ENCODE measurements around the gene EXOC6.
A peak's percentile ranks its signal among the peaks of the same experiment; 100 is the strongest.

The EXOC6 gene

DNA sequence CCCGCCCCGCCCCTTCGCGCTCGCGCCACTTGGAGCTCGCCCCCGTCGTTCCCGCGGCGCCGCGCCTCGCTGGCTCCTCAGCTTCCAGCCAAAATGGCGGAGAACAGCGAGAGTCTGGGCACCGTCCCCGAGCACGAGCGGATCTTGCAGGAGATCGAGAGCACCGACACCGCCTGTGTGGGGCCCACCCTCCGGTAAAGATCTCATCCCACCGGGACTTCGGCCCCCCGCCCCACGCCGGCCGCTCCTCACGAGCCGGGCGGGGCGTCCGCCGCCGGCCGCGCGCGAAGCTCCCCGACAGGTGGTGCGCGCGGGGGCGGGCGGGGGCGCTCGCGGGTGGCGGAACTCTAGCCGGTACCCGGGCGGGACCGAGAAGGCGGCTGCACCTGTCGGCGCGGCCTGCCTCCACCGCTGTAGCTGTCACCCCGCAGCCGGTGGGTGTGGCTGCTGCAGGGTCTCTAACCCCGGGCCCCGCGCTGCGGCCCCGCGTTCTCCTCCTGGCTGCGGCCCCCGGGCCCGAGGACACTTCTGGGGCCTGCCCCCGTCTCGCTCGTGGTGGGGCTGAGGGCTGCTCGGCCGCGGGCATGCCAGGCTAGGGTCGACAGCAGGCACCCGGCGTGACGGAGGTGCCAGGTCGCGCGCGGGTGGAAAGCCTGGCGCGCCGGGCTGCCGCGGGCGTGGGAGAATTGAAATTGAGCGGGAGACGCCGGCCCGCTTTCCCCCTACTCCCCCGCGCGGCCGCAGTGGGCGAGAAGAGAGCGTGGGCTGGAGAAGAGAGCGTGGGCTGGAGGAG, at the start of gene EXOC6:
Gene EXOC6, plus strand, starts transcription at position 80 of the 793 bp plus-strand sequence. Its CDS starts 14 bp downstream, at position 94.
- peak; percentile 13 for DNase-seq

DNA sequence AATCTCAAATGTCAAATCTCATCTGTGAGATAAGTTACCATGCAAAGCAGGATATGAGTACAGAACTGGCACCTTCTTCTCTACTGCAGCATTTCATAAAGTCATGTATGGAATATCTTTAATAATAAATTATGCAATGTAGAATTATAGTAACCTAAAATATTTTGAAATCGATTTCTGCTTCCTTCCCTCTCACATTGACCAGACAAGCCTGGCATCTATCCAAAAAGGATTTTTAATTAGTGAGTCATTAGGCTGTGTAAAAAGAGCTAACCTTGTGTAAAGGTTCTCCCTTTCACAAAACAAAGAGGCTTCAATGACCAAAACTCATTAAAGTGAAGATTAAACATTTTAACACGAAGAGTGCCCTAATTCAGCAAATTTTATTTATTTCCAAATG, 48.8 kb upstream of the EXOC6 start:
- DNase-seq, result no peak

DNA sequence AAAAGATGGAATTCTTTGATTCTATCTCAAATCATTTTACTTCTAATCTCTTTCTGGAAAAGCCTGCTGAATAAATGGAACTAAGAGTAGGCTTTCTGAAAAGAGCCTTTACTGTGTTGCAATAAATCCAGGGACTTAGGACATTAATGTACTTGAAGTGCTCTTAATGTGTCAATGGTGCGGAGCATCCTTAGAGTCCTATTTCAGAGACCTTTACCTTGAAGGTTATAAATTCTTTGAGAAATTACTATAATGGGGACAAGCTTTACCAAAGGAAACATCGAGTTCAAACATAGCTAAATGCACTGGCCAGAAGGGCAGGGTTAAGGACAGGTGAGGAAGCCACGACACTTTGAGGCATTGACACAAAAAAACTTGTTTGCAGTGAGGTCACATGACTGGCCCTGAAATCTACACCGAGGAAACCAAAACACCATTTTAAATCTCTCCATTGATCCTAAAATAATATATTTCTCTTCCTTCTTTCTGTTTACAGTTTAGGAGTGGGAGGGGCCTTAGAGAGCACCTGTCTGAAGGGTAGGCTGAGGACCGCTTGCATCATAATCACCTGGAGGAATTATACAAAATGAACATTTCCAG, 48.1 kb upstream of the EXOC6 start:
- DNase-seq, result no peak

- DNase-seq, result no peak
Measured at GRCh38 chr10:92801978-92802872, 46.1 kb upstream of the EXOC6 start.

DNA sequence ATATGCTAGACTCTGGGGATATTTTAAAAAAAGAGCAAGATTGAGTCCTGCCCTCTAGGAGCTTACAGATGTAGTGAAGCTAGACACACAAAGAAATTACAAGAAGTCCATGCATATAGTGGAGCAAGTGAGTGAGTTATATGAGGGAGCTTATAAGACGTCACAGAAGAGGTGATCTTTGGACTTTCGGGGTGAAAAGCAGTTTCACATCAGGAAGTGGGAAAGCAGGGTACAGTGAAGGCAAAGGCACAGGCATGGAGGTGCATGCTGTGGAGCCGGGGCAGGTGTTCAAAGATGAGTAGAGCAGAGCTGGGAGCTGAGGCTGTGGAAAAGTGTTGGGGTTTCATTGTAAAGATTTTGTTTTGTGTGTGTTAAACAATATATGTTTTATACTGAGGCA, 38.5 kb upstream of the EXOC6 start:
- DNase-seq, result no peak

DNA sequence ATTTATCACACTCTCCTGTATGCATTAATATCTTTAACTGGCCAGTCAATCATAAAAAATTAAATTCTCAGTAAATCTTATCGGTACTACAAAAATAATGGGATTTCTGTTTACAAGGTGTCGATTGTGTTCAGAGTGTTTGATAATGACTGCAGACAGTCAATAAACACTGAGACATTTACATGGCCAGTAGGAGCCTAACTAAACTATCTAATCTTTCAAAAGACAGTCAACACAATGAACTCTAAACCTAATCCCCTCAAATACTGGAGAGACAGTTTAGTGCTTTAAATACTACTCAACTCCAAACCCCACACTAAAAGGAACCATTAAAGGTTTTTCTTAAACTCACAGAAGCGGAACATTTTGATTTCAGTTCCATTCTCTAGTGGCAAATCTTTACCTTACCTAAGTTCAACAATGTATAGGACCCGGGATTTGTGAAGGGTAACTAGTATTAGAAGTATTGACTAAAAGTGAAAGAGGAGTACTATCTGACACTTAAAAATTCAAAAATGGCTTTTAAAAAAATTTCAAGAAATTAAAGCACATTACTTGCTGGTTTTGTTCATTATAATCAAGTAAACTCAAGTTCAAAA, 37.3 kb upstream of the EXOC6 start:
- DNase-seq, result no peak

DNA sequence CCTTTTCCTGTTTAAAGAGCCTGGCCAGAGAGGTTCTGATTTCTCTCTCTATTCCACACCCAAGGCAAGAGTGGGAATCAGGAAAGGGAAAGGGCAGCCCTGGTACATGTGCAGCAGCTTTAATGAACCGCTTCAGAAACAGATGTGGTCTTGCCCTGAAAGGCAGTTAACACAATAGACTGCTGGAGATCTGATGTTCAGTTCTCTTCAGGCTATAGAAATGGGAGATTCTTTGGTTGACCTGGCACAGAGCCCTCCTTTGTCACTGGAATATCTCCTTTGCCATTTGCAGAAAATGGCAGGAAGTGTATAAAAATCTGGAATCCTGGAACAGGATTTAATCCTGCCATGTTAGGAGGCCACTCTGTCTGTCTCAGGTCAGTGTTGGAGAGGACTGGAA, 36.3 kb upstream of the EXOC6 start:
- no peak for DNase-seq

DNA sequence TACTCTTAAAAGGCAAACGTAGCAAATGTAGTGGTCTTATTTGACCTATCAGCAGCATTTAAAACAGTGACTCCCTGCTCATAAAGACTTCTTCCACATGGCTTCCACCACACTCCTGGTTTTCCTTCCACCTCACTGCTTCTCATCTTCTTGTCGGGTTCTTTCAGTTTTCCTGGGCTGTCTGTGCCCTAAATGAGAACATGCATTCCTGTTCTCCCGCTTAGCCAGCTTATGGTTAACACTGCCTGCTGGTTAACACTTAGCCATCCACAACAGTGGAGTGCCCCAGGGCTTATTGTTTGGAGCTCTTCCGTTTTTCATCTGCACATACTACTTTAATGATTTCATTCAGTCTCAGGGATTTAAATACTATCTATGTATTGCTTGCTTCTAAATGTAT, 34.3 kb upstream of the EXOC6 start:
- DNase-seq, result no peak

DNA sequence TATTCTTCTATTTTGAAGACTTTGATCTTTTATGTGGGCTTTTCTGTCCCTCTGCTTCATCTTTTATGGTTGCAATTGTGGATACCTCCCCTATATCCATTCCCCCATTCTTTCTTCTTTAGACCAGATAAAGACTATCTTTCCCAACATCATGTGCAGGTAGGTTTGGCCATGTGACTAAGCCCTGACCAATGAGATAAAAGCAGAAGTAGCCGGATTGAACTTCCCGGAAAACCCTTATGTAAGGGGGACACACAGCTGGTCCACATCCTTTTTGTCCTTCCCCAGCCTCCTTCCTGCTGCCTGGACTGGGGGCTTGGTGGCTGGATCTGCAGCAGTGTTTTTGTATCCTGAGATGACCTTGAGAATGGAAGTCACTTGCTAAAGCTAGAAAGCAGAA, 33.5 kb upstream of the EXOC6 start:
- no peak for DNase-seq

- DNase-seq, result no peak
Measured at GRCh38 chr10:92816091-92816531, 32.2 kb upstream of the EXOC6 start.

DNA sequence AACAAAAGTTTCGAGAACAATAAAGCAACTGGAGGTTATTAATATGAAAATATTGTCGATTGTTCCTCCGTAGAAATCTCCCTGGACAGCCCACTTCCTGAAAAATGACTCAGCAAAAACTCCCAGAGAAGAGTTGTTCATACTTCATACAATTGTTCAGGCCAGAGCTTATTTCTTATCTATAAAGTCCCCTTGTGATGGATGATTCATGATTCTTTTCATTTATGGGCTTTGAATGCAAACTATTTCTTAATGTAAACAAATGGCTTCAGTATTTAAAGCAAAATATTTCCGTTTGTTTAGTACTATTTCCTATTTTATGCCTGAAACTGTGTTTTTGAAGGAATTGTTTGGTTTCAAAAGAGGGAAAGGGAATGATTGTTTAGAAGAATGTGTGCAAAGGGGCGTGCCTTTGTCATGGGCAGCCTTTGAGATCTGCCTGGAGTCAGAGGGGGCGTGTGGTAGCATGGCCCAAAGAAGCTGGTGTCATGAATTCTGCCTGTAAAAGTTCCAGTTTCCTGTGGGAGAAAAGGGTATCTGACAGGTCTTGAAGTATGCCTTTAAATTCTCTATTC, 26.2 kb upstream of the EXOC6 start:
- no peak for DNase-seq

DNA sequence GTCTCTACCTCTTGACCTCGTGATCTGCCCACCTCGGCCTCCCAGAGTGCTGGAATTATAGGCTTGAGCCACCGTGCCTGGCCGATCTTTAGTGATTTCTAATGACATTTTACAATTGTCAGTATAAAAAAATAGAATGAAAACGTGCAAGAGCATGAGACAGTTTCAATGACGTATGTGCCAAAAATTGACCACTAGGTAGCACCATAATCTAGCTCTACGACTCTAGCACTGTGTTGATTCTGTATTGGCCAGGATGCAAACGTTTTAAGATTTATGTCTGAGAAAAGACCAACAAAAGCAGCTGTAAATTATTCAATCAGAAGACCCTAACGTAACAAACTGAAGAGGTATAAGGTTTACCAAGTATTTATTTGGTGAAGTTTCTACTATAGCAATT, 25.4 kb upstream of the EXOC6 start:
- DNase-seq, result no peak

GRCh38 chr10:92826061-92826460, 22.3 kb upstream of the EXOC6 start:
- DNase-seq, result no peak

GRCh38 chr10:92826504-92826903, 21.8 kb upstream of the EXOC6 start:
- DNase-seq, result no peak

DNA sequence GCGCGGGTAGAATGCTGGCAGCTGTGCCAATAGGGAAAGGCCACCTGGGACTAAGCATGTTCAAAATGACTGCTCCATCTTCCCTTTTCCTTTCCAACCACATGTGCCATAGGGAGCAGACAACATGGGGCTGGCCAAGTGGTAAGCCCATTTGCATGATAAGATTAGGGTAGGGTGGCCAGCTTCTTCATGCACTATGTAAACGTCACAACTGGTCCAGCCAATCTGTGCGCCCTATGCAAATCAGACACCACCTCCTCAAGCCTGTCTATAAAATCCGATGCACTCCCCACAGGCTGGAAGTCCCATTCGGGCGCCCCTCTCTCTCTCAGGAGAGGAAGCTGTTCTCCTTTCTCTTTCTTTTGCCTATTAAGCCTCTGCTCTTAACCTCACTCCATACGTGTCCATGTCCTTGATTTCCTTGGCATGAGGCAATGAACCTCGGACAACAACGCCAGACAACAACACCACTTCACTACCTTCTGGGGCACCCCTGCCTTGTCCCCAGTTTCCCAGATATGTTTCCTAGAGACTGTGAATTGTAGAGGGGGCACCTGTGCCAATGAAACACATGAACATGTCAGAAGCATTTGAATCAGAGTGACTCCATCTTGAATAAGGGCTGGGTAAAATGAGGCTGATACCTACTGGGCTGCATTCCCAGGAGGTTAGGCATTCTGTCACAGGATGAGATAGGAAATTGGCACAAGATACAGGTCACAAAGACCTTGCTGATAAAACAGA, 19.1 kb upstream of the EXOC6 start:
- no peak for DNase-seq

DNA sequence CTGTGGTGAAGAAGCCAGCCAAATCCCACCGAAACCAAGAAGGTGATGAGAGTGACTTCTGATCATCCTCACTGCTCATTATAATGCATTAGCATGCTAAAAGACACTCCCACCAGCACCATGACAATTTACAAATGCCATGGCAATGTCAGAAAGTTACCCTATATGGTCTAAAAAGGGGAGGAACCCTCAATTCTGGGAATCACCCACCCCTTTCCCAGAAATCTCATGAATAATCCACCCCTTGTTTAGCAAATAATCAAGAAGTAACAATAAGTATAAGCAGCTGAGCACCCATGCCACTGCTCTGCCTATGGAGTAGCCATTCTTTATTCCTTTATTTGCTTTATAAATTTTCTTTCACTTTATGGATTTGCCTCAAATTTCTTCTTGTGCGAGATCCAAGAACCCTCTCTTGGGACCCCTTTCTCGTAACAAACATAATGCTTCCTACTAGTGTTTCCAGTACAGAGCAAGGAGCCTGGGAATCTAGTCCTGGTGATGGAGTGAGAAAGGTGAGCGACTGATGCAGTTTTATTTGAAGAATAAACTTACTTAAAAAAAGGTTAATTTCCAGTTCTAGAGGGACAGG, 18.4 kb upstream of the EXOC6 start:
- DNase-seq, result no peak

- no peak for DNase-seq
Measured at GRCh38 chr10:92830478-92831389, 17.6 kb upstream of the EXOC6 start.

DNA sequence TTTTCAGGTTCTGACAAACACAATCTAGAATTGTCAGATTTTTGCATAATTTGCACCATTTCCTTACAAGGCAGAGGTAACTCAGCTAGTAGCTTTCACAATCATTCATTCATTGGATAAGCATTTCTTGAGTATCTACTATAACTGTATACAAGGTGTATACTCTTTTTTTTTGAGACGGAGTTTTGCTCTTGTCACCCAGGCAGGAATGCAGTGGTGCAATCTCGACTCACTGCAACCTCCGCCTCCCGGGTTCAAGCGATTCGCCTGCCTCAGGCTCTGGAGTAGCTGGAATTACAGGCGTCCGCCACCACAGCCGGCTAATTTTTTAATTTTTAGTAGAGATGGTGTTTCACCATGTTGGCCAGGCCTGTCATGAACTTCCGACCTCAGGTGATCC, 16.2 kb upstream of the EXOC6 start:
- no peak for DNase-seq

DNA sequence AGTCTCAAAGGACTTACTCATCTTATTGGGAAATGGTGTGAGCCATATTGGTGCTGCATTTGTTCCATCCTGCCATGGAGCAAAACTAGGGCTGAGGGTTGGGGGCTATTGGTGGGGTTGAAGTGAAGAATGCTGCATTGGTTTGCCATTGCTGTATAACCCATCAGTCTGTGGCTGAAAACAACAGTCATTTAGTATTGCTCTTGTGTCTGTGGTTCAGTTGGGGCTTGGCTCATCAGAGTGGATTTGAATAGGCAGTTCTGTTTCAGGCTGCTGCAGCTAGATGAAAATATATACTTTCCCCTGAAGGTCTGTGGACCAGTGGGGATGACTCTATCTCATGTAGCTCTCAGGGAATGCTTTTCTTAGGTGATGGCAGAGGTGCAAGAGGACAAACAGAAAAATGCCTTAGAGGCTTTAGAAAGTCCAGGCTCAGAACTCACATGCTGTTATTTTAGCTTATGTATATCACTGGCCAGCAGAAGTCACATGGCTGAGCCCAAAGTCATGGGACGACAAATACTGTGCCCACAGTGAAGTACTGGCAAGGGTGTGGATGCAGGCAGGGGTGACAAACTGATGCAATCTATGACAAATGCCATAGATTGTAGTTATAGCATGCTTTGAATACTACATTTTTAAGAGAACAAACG, 15.2 kb upstream of the EXOC6 start:
- no peak for DNase-seq

GRCh38 chr10:92834331-92834730, 14.0 kb upstream of the EXOC6 start:
- DNase-seq, result no peak
